ENCODE measurements around the gene MGAT5B. TPM values are rescaled to one million over a fixed set of nuclear protein-coding genes. Genes with fewer than 3 reads are reported as not detected.
"Not testable (repeated sequence)": the region's sequence is repeated elsewhere in the genome, so short reads cannot be mapped to it uniquely, and the experiment has no call there.

The MGAT5B gene
- total and polyA plus RNA-seq, 8 donors, result 0.10 to 1.7 (median 0.32) TPM; not detected in 4

DNA sequence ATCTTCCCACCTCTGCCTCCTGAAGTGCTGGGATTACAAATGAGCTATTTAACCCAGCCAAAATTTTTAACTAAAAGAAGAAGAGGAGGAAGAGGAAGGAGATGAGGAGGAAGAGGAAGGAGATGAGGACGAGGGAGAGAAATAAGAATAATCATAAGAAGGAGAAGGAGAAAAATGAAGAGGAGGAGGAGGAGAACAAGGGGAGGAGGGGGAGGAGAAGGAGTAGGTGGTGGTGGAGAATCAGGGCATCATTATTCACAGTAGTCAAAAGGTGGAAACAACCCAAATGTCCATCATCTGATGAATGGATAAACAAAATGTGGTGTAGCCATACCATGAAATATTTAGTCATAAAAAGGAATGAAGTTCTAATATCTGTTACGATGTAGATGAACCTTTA lies 21.2 kb upstream of the MGAT5B start:
- no peak for DNase-seq

GRCh38 chr17:76848670-76849069 lies 19.5 kb upstream of the MGAT5B start:
- peaks cover 0 to 5% (median 0%) of the 10 kb centered on the region in 4 donors for H3K4me1 ChIP-seq
- TF ChIP-seq, protein P1, sequence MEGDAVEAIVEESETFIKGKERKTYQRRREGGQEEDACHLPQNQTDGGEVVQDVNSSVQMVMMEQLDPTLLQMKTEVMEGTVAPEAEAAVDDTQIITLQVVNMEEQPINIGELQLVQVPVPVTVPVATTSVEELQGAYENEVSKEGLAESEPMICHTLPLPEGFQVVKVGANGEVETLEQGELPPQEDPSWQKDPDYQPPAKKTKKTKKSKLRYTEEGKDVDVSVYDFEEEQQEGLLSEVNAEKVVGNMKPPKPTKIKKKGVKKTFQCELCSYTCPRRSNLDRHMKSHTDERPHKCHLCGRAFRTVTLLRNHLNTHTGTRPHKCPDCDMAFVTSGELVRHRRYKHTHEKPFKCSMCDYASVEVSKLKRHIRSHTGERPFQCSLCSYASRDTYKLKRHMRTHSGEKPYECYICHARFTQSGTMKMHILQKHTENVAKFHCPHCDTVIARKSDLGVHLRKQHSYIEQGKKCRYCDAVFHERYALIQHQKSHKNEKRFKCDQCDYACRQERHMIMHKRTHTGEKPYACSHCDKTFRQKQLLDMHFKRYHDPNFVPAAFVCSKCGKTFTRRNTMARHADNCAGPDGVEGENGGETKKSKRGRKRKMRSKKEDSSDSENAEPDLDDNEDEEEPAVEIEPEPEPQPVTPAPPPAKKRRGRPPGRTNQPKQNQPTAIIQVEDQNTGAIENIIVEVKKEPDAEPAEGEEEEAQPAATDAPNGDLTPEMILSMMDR (IDR thresholded peaks at IDR 0.05), result no peak
- TF ChIP-seq POLR2AphosphoS5 (IDR thresholded peaks at IDR 0.05), result no peak
- TF ChIP-seq EP300 (IDR thresholded peaks at IDR 0.05), result no peak
- TF ChIP-seq POLR2A (IDR thresholded peaks at IDR 0.05), result no peak
- no peaks in the 10 kb centered on the region for H3K36me3 ChIP-seq
- intact Hi-C loops (cut with DNase I; ENCODE audit: low total_unique reads), result no loop called here
- no peak overlapping the region for H3K4me3 ChIP-seq
- 79 to 90% (median 82%) methylated on average over 8 of the region's 8 CpGs for WGBS, 5 donors
- no peaks in the 10 kb centered on the region for H3K9me3 ChIP-seq
- peaks cover 4 to 76% (median 18%) of the 10 kb centered on the region in 3 donors for H3K27me3 ChIP-seq
- no peak for DNase-seq
- H3K27ac ChIP-seq, result no peak overlapping the region

More for the DNA sequence above, 21.2 kb upstream of the MGAT5B start:
- Histone ChIP-seq H3K4me3 (no peak overlapping the region), H3K9me3 (no peaks in the 10 kb centered on the region), H3K27ac (no peak overlapping the region), H3K4me1 (peaks cover 0 to 7% (median 0%) of the 10 kb centered on the region in 4 donors), H3K36me3 (no peaks in the 10 kb centered on the region), H3K27me3 (peaks cover 4 to 79% (median 25%) of the 10 kb centered on the region in 3 donors)
- WGBS, 5 donors, result 71 to 87% (median 72%) methylated on average over 2 of the region's 2 CpGs
- intact Hi-C loops (cut with DNase I; ENCODE audit: low total_unique reads), result no loop called here
- TF ChIP-seq EP300 (IDR thresholded peaks at IDR 0.05) (no peak), POLR2AphosphoS5 (IDR thresholded peaks at IDR 0.05) (no peak), POLR2A (IDR thresholded peaks at IDR 0.05) (no peak)
- TF ChIP-seq, protein P1 (IDR thresholded peaks at IDR 0.05), result no peak

DNA sequence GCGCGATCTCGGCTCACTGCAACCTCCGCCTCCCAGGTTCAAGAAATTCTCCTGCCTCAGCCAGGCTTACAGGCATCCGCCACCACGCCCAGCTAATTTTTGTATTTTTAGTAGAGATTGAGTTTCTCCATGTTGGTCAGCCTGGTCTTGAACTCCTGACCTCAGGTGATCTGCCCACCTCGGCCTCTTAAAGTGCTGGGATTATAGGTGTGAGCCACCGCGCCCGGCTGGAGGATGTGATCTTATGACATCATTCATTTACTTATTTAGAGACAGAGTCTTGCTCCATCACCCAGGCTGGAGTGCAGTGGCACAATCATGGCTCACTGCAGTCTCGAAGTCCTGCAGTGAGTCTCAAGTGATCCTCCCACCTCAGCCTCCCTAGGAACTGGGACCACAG lies 19.0 kb upstream of the MGAT5B start:
- intact Hi-C loops (cut with DNase I; ENCODE audit: low total_unique reads); DNase-seq; H3K4me3 ChIP-seq; H3K9me3 ChIP-seq; H3K27ac ChIP-seq; H3K4me1 ChIP-seq; H3K36me3 ChIP-seq: not testable (repeated sequence)
- 90 to 93% (median 91%) methylated on average over 11 of the region's 11 CpGs for WGBS, 5 donors
- H3K27me3 ChIP-seq, result peaks cover 0 to 76% (median 18%) of the 10 kb centered on the region in 3 donors

GRCh38 chr17:76852843-76853242 lies 15.4 kb upstream of the MGAT5B start:
- no peak overlapping the region for H3K4me3 ChIP-seq
- no peak for TF ChIP-seq POLR2AphosphoS5 (IDR thresholded peaks at IDR 0.05)
- no peak for TF ChIP-seq POLR2A (IDR thresholded peaks at IDR 0.05)
- TF ChIP-seq, protein P1 (IDR thresholded peaks at IDR 0.05), result no peak
- no peak for TF ChIP-seq EP300 (IDR thresholded peaks at IDR 0.05)
- WGBS, 5 donors, result 63 to 78% (median 74%) methylated on average over 8 of the region's 8 CpGs
- H3K9me3 ChIP-seq, result no peaks in the 10 kb centered on the region
- peaks cover 0 to 61% (median 8%) of the 10 kb centered on the region in 3 donors for H3K27me3 ChIP-seq
- H3K27ac ChIP-seq, result no peak overlapping the region
- no peak for DNase-seq
- H3K4me1 ChIP-seq, result no peaks in the 10 kb centered on the region
- H3K36me3 ChIP-seq, result no peaks in the 10 kb centered on the region
- intact Hi-C loops (cut with DNase I; ENCODE audit: low total_unique reads), result no loop called here

DNA sequence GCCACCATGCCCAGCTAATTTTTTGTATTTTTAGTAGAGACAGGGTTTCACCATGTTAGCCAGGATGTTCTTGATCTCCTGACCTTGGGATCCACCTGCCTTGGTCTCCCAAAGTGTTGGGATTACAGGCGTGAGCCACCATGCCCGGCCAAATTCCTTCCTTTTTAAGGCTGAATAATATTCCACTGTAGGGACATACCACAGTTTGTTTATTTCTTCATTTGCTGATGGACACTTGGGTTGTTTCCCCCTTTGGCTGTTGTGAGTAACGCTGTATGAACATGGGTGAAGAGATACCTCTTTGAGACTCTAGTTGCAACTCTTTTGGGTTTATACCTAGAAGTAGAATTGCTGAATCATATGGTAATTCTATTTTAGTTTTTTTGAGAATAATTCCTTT lies 13.1 kb upstream of the MGAT5B start:
- DNase-seq, result no peak
- Histone ChIP-seq H3K36me3 (no peaks in the 10 kb centered on the region), H3K9me3 (no peaks in the 10 kb centered on the region), H3K4me3 (no peak overlapping the region), H3K27ac (no peak overlapping the region), H3K27me3 (peaks cover 0 to 45% (median 8%) of the 10 kb centered on the region in 3 donors), H3K4me1 (no peaks in the 10 kb centered on the region)
- intact Hi-C loops (cut with DNase I; ENCODE audit: low total_unique reads), result no loop called here
- no peak for TF ChIP-seq POLR2AphosphoS5 (IDR thresholded peaks at IDR 0.05)
- TF ChIP-seq, protein P1 (IDR thresholded peaks at IDR 0.05), result no peak
- no peak for TF ChIP-seq POLR2A (IDR thresholded peaks at IDR 0.05)
- no peak for TF ChIP-seq EP300 (IDR thresholded peaks at IDR 0.05)
- WGBS, 5 donors, result 93 to 97% (median 95%) methylated on average over 3 of the region's 3 CpGs

All from stomach (tissue), 9 donors.